ENCODE data around the gene CSKMT. TPM values are rescaled to one million over a fixed set of nuclear protein-coding genes. Genes with fewer than 3 reads are reported as not detected.

CSKMT gene
- total RNA-seq, 1 experiment from 2014 or later, result 4.5 TPM

GRCh38 chr11:62712276-62712812 lies 47.2 kb downstream of the CSKMT start:
- no peak overlapping the region for H3K4me2 ChIP-seq (ENCODE audit: low read depth, low read length, poor library complexity, severe bottlenecking)
- H3K9me3 ChIP-seq (ENCODE audit: low read length), result no peaks in the 10 kb centered on the region
- peaks cover 55% of the 10 kb centered on the region for H3K36me3 ChIP-seq (ENCODE audit: insufficient read depth, low read length)
- H2AFZ ChIP-seq (ENCODE audit: low read length), result no peak overlapping the region
- H4K20me1 ChIP-seq (ENCODE audit: insufficient read depth, low read depth, low read length), result no peaks in the 10 kb centered on the region
- H3K9me2 ChIP-seq (replicated peaks; ENCODE audit: insufficient read depth, low read length), result no peaks in the 10 kb centered on the region
- no peak overlapping the region for H3K9ac ChIP-seq (ENCODE audit: low read length)
- H3K27me3 ChIP-seq (ENCODE audit: low read length), result no peaks in the 10 kb centered on the region
- peaks cover 11% of the 10 kb centered on the region; the same call in 1 of the 2 replicates for H3K79me2 ChIP-seq (ENCODE audit: low read length)
- no peak overlapping the region for H3K27ac ChIP-seq (ENCODE audit: low read length)
- H3K4me1 ChIP-seq (ENCODE audit: low read length), result peaks cover 22% of the 10 kb centered on the region
- H3K4me3 ChIP-seq (ENCODE audit: low read length), result no peak overlapping the region
- DNase-seq, result peak; percentile 41

GRCh38 chr11:62712861-62713260 lies 47.7 kb downstream of the CSKMT start:
- Histone ChIP-seq H2AFZ (ENCODE audit: low read length) (no peak overlapping the region), H3K9me2 (replicated peaks; ENCODE audit: insufficient read depth, low read length) (no peaks in the 10 kb centered on the region), H3K4me1 (ENCODE audit: low read length) (peaks cover 19% of the 10 kb centered on the region), H4K20me1 (ENCODE audit: insufficient read depth, low read depth, low read length) (no peaks in the 10 kb centered on the region), H3K79me2 (ENCODE audit: low read length) (peaks cover 14% of the 10 kb centered on the region; the same call in 1 of the 2 replicates), H3K27ac (ENCODE audit: low read length) (no peak overlapping the region), H3K36me3 (ENCODE audit: insufficient read depth, low read length) (peaks cover 57% of the 10 kb centered on the region), H3K4me2 (ENCODE audit: low read depth, low read length, poor library complexity, severe bottlenecking) (no peak overlapping the region), H3K27me3 (ENCODE audit: low read length) (no peaks in the 10 kb centered on the region), H3K4me3 (ENCODE audit: low read length) (no peak overlapping the region), H3K9me3 (ENCODE audit: low read length) (no peaks in the 10 kb centered on the region), H3K9ac (ENCODE audit: low read length) (no peak overlapping the region)
- DNase-seq, result peak; percentile 40

- peaks cover 14% of the 10 kb centered on the region for H3K4me1 ChIP-seq (ENCODE audit: low read length)
- no peak overlapping the region for H3K27ac ChIP-seq (ENCODE audit: low read length)
- H3K9ac ChIP-seq (ENCODE audit: low read length), result no peak overlapping the region
- no peaks in the 10 kb centered on the region for H3K9me3 ChIP-seq (ENCODE audit: low read length)
- no peaks in the 10 kb centered on the region for H3K9me2 ChIP-seq (replicated peaks; ENCODE audit: insufficient read depth, low read length)
- H3K36me3 ChIP-seq (ENCODE audit: insufficient read depth, low read length), result peaks cover 58% of the 10 kb centered on the region
- H4K20me1 ChIP-seq (ENCODE audit: insufficient read depth, low read depth, low read length), result no peaks in the 10 kb centered on the region
- H3K4me2 ChIP-seq (ENCODE audit: low read depth, low read length, poor library complexity, severe bottlenecking), result no peak overlapping the region
- no peak overlapping the region for H2AFZ ChIP-seq (ENCODE audit: low read length)
- peaks cover 15% of the 10 kb centered on the region; the same call in 1 of the 2 replicates for H3K79me2 ChIP-seq (ENCODE audit: low read length)
- H3K27me3 ChIP-seq (ENCODE audit: low read length), result no peaks in the 10 kb centered on the region
- peak; percentile 44 for DNase-seq
- no peak overlapping the region for H3K4me3 ChIP-seq (ENCODE audit: low read length)
These were observed 48.2 kb downstream of the CSKMT start for GRCh38 chr11:62713343-62713742.

- Histone ChIP-seq H4K20me1 (ENCODE audit: insufficient read depth, low read depth, low read length) (no peaks in the 10 kb centered on the region), H3K27ac (ENCODE audit: low read length) (no peak overlapping the region), H3K27me3 (ENCODE audit: low read length) (no peaks in the 10 kb centered on the region), H3K36me3 (ENCODE audit: insufficient read depth, low read length) (peaks cover 72% of the 10 kb centered on the region), H2AFZ (ENCODE audit: low read length) (no peak overlapping the region), H3K9me2 (replicated peaks; ENCODE audit: insufficient read depth, low read length) (no peaks in the 10 kb centered on the region), H3K4me1 (ENCODE audit: low read length) (no peaks in the 10 kb centered on the region), H3K4me3 (ENCODE audit: low read length) (no peak overlapping the region), H3K4me2 (ENCODE audit: low read depth, low read length, poor library complexity, severe bottlenecking) (no peak overlapping the region), H3K9ac (ENCODE audit: low read length) (no peak overlapping the region), H3K79me2 (ENCODE audit: low read length) (peaks cover 24% of the 10 kb centered on the region), H3K9me3 (ENCODE audit: low read length) (no peaks in the 10 kb centered on the region)
- DNase-seq, result no peak
These were observed 50.3 kb downstream of the CSKMT start for GRCh38 chr11:62715150-62716130.

GRCh38 chr11:62716206-62716605 lies 51.1 kb downstream of the CSKMT start:
- H3K4me2 ChIP-seq (ENCODE audit: low read depth, low read length, poor library complexity, severe bottlenecking), result no peak overlapping the region
- H2AFZ ChIP-seq (ENCODE audit: low read length), result no peak overlapping the region
- H3K27me3 ChIP-seq (ENCODE audit: low read length), result no peaks in the 10 kb centered on the region
- H3K4me1 ChIP-seq (ENCODE audit: low read length), result no peaks in the 10 kb centered on the region
- H3K36me3 ChIP-seq (ENCODE audit: insufficient read depth, low read length), result peaks cover 77% of the 10 kb centered on the region
- no peaks in the 10 kb centered on the region for H3K9me2 ChIP-seq (replicated peaks; ENCODE audit: insufficient read depth, low read length)
- H3K9me3 ChIP-seq (ENCODE audit: low read length), result no peaks in the 10 kb centered on the region
- H3K9ac ChIP-seq (ENCODE audit: low read length), result no peak overlapping the region
- no peak overlapping the region for H3K4me3 ChIP-seq (ENCODE audit: low read length)
- H3K79me2 ChIP-seq (ENCODE audit: low read length), result peaks cover 29% of the 10 kb centered on the region
- no peak for DNase-seq
- no peaks in the 10 kb centered on the region for H4K20me1 ChIP-seq (ENCODE audit: insufficient read depth, low read depth, low read length)
- H3K27ac ChIP-seq (ENCODE audit: low read length), result no peak overlapping the region

- H3K9ac ChIP-seq (ENCODE audit: low read length), result no peak overlapping the region
- no peaks in the 10 kb centered on the region for H3K27me3 ChIP-seq (ENCODE audit: low read length)
- H2AFZ ChIP-seq (ENCODE audit: low read length), result no peak overlapping the region
- no peak overlapping the region for H3K4me2 ChIP-seq (ENCODE audit: low read depth, low read length, poor library complexity, severe bottlenecking)
- H3K79me2 ChIP-seq (ENCODE audit: low read length), result peaks cover 35% of the 10 kb centered on the region
- H3K9me3 ChIP-seq (ENCODE audit: low read length), result no peaks in the 10 kb centered on the region
- H3K36me3 ChIP-seq (ENCODE audit: insufficient read depth, low read length), result peaks cover 80% of the 10 kb centered on the region
- no peaks in the 10 kb centered on the region for H4K20me1 ChIP-seq (ENCODE audit: insufficient read depth, low read depth, low read length)
- H3K4me3 ChIP-seq (ENCODE audit: low read length), result no peak overlapping the region
- no peaks in the 10 kb centered on the region for H3K4me1 ChIP-seq (ENCODE audit: low read length)
- no peak overlapping the region for H3K27ac ChIP-seq (ENCODE audit: low read length)
- H3K9me2 ChIP-seq (replicated peaks; ENCODE audit: insufficient read depth, low read length), result no peaks in the 10 kb centered on the region
- DNase-seq, result no peak
These were observed 51.7 kb downstream of the CSKMT start for GRCh38 chr11:62716816-62717215.

Small RNA genes within 50 kb of the gene (small RNA-seq; reads per million reads assigned to genes)
- gene SNORA57, result not detected

Other genes starting within 250 kb of the CSKMT start
- not detected in 2 replicates for gene SCGB1A1, start 246.3 kb upstream of the CSKMT start, total RNA-seq (2014; rRNA removed; shearing (Covaris generic); ENCODE audit: low replicate concordance)
- under 0.01 and 0.34 TPM in 2 replicates for gene AHNAK, start 118.5 kb upstream of the CSKMT start, total RNA-seq (2014; rRNA removed; shearing (Covaris generic); ENCODE audit: low replicate concordance)
- 1,351 and 2,115 TPM in 2 replicates for gene EEF1G, start 91.4 kb upstream of the CSKMT start, total RNA-seq (2014; rRNA removed; shearing (Covaris generic); ENCODE audit: low replicate concordance)
- gene TUT1, start 73.8 kb upstream of the CSKMT start, total RNA-seq (2014; rRNA removed; shearing (Covaris generic); ENCODE audit: low replicate concordance), result 8.1 and 17.3 TPM in 2 replicates
- 60.2 and 89.3 TPM in 2 replicates for gene MTA2, start 63.4 kb upstream of the CSKMT start, total RNA-seq (2014; rRNA removed; shearing (Covaris generic); ENCODE audit: low replicate concordance)
- 21.2 and 22.0 TPM in 2 replicates for gene EML3, start 52.5 kb upstream of the CSKMT start, total RNA-seq (2014; rRNA removed; shearing (Covaris generic); ENCODE audit: low replicate concordance)
- 0.45 and 1.2 TPM in 2 replicates for gene ROM1, start 52.1 kb upstream of the CSKMT start, total RNA-seq (2014; rRNA removed; shearing (Covaris generic); ENCODE audit: low replicate concordance)
- gene B3GAT3, start 43.3 kb upstream of the CSKMT start, total RNA-seq (2014; rRNA removed; shearing (Covaris generic); ENCODE audit: low replicate concordance), result 43.5 and 76.5 TPM in 2 replicates
- gene GANAB, start 18.7 kb upstream of the CSKMT start, total RNA-seq (2014; rRNA removed; shearing (Covaris generic); ENCODE audit: low replicate concordance), result 98.5 and 104 TPM in 2 replicates
- 17.4 and 26.0 TPM in 2 replicates for gene INTS5, start 12.0 kb upstream of the CSKMT start, total RNA-seq (2014; rRNA removed; shearing (Covaris generic); ENCODE audit: low replicate concordance)
- 83.6 and 158 TPM in 2 replicates for gene C11orf98, start 102 bp upstream of the CSKMT start, total RNA-seq (2014; rRNA removed; shearing (Covaris generic); ENCODE audit: low replicate concordance)
- gene UQCC3, start 6.4 kb downstream of the CSKMT start, total RNA-seq (2014; rRNA removed; shearing (Covaris generic); ENCODE audit: low replicate concordance), result 13.9 and 27.3 TPM in 2 replicates
- gene LBHD1, start 7.0 kb downstream of the CSKMT start, total RNA-seq (2014; rRNA removed; shearing (Covaris generic); ENCODE audit: low replicate concordance), result 18.4 and 28.8 TPM in 2 replicates
- gene UBXN1, start 13.8 kb downstream of the CSKMT start, total RNA-seq (2014; rRNA removed; shearing (Covaris generic); ENCODE audit: low replicate concordance), result 160 and 334 TPM in 2 replicates
- 0.45 and 0.54 TPM in 2 replicates for gene LRRN4CL, start 24.2 kb downstream of the CSKMT start, total RNA-seq (2014; rRNA removed; shearing (Covaris generic); ENCODE audit: low replicate concordance)
- 55.6 and 79.1 TPM in 2 replicates for gene BSCL2, start 42.1 kb downstream of the CSKMT start, total RNA-seq (2014; rRNA removed; shearing (Covaris generic); ENCODE audit: low replicate concordance)
- gene GNG3, start 42.4 kb downstream of the CSKMT start, total RNA-seq (2014; rRNA removed; shearing (Covaris generic); ENCODE audit: low replicate concordance), result not detected in 2 replicates
- gene HNRNPUL2, start 62.1 kb downstream of the CSKMT start, total RNA-seq (2014; rRNA removed; shearing (Covaris generic); ENCODE audit: low replicate concordance), result 10.6 and 13.9 TPM in 2 replicates
- 48.9 and 49.2 TPM in 2 replicates for gene TTC9C, start 63.2 kb downstream of the CSKMT start, total RNA-seq (2014; rRNA removed; shearing (Covaris generic); ENCODE audit: low replicate concordance)
- 5.3 and 6.6 TPM in 2 replicates for gene ZBTB3, start 88.8 kb downstream of the CSKMT start, total RNA-seq (2014; rRNA removed; shearing (Covaris generic); ENCODE audit: low replicate concordance)
- gene POLR2G, start 96.3 kb downstream of the CSKMT start, total RNA-seq (2014; rRNA removed; shearing (Covaris generic); ENCODE audit: low replicate concordance), result 115 and 140 TPM in 2 replicates
- gene TAF6L, start 106.1 kb downstream of the CSKMT start, total RNA-seq (2014; rRNA removed; shearing (Covaris generic); ENCODE audit: low replicate concordance), result 10.4 and 30.1 TPM in 2 replicates
- gene TMEM179B, start 122.1 kb downstream of the CSKMT start, total RNA-seq (2014; rRNA removed; shearing (Covaris generic); ENCODE audit: low replicate concordance), result 58.0 and 80.4 TPM in 2 replicates
- 22.2 and 34.6 TPM in 2 replicates for gene TMEM223, start 126.7 kb downstream of the CSKMT start, total RNA-seq (2014; rRNA removed; shearing (Covaris generic); ENCODE audit: low replicate concordance)
- gene NXF1, start 140.1 kb downstream of the CSKMT start, total RNA-seq (2014; rRNA removed; shearing (Covaris generic); ENCODE audit: low replicate concordance), result 37.5 and 41.1 TPM in 2 replicates
- 30.0 and 39.9 TPM in 2 replicates for gene STX5, start 166.7 kb downstream of the CSKMT start, total RNA-seq (2014; rRNA removed; shearing (Covaris generic); ENCODE audit: low replicate concordance)
- gene TEX54, start 167.5 kb downstream of the CSKMT start, total RNA-seq (2014; rRNA removed; shearing (Covaris generic); ENCODE audit: low replicate concordance), result 2.7 TPM in 1 of 2 replicates, not detected in the other
- gene WDR74, start 174.3 kb downstream of the CSKMT start, total RNA-seq (2014; rRNA removed; shearing (Covaris generic); ENCODE audit: low replicate concordance), result 44.0 and 123 TPM in 2 replicates
- 167 and 208 TPM in 2 replicates for gene SLC3A2, start 215.6 kb downstream of the CSKMT start, total RNA-seq (2014; rRNA removed; shearing (Covaris generic); ENCODE audit: low replicate concordance)

Measured in Karpas-422 (cell line).